HG02885 (cell line): Measurements from ENCODE around the gene CYP1A2.

Experiments
- ATAC-seq: cut with Tn5 transposase; IDR thresholded peaks from one replicate; pipeline ENCODE4 v1.9.1; 2021; ENCODE audit warnings: mild to moderate bottlenecking; ENCODE audit not compliant: unreplicated experiment, poor library complexity

The CYP1A2 gene

DNA sequence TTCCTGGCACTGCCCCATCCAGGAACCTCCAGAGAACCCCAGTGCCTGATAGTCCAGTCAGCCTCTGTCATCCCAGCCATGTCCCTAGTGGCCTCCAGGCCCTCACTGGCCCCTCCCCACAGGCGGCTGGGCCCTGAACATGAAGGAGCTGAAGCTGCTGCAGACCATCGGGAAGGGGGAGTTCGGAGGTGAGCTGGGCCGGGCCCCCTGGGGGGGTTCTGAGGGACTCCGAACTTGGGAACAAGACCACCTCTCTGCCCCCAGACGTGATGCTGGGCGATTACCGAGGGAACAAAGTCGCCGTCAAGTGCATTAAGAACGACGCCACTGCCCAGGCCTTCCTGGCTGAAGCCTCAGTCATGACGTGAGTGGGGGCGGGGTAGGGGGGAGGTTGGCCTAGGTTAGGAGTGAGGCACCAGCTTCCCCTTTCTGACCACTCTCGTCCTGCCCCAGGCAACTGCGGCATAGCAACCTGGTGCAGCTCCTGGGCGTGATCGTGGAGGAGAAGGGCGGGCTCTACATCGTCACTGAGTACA, 52.0 kb downstream of the CYP1A2 start:
- no peak for ATAC-seq

DNA sequence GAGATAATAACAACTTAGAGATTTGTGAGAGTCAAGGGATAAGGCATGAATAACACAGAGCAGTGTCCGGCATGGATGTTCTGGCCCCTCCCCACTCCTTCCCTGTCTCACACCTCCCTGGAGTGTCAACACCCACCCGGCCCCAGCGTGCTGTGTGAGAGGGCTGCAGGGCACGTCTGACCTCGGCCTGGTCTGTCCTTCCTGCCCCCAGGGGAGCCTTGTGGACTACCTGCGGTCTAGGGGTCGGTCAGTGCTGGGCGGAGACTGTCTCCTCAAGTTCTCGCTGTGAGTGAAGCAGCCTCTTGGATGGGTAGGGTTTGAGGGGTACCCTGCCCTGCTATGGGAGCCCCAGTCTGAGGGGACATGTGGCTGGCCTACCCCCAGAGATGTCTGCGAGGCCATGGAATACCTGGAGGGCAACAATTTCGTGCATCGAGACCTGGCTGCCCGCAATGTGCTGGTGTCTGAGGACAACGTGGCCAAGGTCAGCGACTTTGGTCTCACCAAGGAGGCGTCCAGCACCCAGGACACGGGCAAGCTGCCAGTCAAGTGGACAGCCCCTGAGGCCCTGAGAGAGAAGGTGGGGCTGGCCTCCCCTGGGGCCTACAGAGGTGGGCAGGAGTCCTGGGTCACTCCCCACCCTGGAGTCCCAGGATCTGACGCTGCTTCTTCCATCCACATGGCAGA, 52.8 kb downstream of the CYP1A2 start:
- no peak for ATAC-seq

DNA sequence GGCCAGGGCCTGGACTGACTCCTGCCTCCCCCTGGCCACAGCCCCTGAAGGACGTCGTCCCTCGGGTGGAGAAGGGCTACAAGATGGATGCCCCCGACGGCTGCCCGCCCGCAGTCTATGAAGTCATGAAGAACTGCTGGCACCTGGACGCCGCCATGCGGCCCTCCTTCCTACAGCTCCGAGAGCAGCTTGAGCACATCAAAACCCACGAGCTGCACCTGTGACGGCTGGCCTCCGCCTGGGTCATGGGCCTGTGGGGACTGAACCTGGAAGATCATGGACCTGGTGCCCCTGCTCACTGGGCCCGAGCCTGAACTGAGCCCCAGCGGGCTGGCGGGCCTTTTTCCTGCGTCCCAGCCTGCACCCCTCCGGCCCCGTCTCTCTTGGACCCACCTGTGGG, 53.6 kb downstream of the CYP1A2 start:
- ATAC-seq: no peak

DNA sequence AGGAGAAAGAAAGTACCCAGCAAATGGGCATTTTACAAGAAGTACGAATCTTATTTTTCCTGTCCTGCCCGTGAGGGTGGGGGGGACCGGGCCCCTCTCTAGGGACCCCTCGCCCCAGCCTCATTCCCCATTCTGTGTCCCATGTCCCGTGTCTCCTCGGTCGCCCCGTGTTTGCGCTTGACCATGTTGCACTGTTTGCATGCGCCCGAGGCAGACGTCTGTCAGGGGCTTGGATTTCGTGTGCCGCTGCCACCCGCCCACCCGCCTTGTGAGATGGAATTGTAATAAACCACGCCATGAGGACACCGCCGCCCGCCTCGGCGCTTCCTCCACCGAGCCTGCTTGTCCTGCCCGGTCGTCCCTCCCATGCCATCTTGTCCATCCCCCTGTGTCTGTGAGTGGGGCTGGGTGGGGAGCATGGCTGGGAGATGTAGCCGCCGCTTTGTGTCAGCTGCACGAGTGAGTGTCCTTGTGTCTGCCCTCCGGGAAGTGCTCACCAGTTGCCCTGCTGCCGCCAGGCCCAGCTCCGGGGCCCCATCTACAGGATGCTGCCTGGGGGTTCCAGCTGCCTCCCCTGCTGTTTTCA, 54.3 kb downstream of the CYP1A2 start:
- no peak for ATAC-seq

DNA sequence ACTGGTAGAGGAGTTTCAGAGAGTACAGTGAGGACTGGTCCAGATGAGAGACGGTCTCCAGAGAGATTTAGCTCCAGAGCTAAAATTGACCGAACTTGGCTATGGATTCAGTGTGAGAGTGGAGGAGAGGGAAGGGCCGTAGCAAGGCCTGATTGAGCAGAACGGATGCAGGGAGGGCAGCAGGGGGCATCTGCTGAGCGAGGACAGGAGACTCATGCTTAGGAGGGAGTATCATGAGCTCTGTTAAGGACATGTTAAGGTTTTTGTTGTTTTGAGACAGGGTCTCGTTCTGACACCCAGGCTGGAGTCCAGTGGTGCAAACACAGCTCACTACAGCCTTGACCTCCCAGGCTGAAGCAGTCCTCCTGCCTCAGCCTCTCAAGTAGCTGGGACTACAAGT, 56.3 kb downstream of the CYP1A2 start:
- no peak for ATAC-seq
